ENCODE measurements around the gene DHRS12. TPM values are rescaled to one million over a fixed set of nuclear protein-coding genes. Genes with fewer than 3 reads are reported as not detected.

DHRS12 gene
- total RNA-seq, 1 experiment from 2014 or later: 14.1 TPM

DNA sequence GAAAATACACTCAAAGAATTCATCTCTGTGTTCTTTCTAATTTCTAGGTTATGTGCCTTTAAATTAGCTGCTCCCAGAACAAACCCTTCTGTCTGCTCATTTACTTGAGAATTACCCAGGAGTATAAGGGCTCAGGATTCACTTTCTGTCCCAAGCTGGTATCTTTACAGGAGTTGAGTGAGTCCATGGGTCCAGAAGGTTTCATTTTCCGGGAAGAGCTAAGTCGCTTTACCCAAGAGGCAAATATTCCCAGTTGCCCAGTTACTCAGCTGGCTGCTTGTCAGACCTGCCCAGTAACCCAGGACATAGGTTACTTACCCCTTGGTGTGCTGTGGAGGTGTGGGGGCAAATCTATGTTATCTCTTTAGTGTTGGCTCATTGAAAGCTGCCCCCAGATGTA lies 47.3 kb downstream of the DHRS12 start:
- ChIA-PET CTCF (no interaction called here), POLR2A (interaction anchor here (0.6 kb wide), 1 partner anchor 896 kb away, joined by 3 read pairs; the partner anchor contains the start of gene SUGT1)
- no peaks in the 10 kb centered on the region for H3K4me1 Mint-ChIP-seq (ENCODE audit: low read depth, unreplicated experiment)
- Histone ChIP-seq H3K9me3 (no peaks in the 10 kb centered on the region), H3K4me3 (ENCODE audit: low read depth, low read length) (no peak overlapping the region), H3K4me1 (no peaks in the 10 kb centered on the region), H3K36me3 (ENCODE audit: control insufficient read depth, insufficient read depth, low read length) (no peaks in the 10 kb centered on the region), H3K27me3 (replicated peaks; ENCODE audit: control insufficient read depth, insufficient read depth, low read length) (no peaks in the 10 kb centered on the region)
- no peaks in the 10 kb centered on the region for H3K27me3 Mint-ChIP-seq (ENCODE audit: insufficient read depth, unreplicated experiment)
- peaks cover 6% of the 10 kb centered on the region for H3K36me3 Mint-ChIP-seq (ENCODE audit: insufficient read depth, unreplicated experiment)
- DNase-seq: no peak
- H3K4me3 Mint-ChIP-seq (ENCODE audit: unreplicated experiment): no peak overlapping the region
- no peak overlapping the region for H3K27ac Mint-ChIP-seq (ENCODE audit: unreplicated experiment)
- intact Hi-C loops (cut with micrococcal nuclease; ENCODE audit: unreplicated experiment): no loop called here
- no TSS peak for BruUV-seq (replicated peaks)
- H3K9me3 Mint-ChIP-seq (ENCODE audit: unreplicated experiment): no peaks in the 10 kb centered on the region
- no peak for TF ChIP-seq CTCF (IDR thresholded peaks at IDR 0.05; ENCODE audit: insufficient read depth in 1 of 2, low read depth in 1 of 2, low read length in 1 of 2, severe bottlenecking in 1 of 2, unreplicated experiment in 1 of 2)

- Mint-ChIP-seq H3K9me3 (ENCODE audit: unreplicated experiment) (peaks cover 16% of the 10 kb centered on the region), H3K27me3 (ENCODE audit: insufficient read depth, unreplicated experiment) (no peaks in the 10 kb centered on the region), H3K4me1 (ENCODE audit: low read depth, unreplicated experiment) (no peaks in the 10 kb centered on the region), H3K36me3 (ENCODE audit: insufficient read depth, unreplicated experiment) (peaks cover 6% of the 10 kb centered on the region), H3K4me3 (ENCODE audit: unreplicated experiment) (no peak overlapping the region), H3K27ac (ENCODE audit: unreplicated experiment) (no peak overlapping the region)
- Histone ChIP-seq H3K27me3 (replicated peaks; ENCODE audit: control insufficient read depth, insufficient read depth, low read length) (no peaks in the 10 kb centered on the region), H3K9me3 (peaks cover 10% of the 10 kb centered on the region), H3K4me1 (no peaks in the 10 kb centered on the region), H3K36me3 (ENCODE audit: control insufficient read depth, insufficient read depth, low read length) (0 out of 2 replicates have a peak, but pooled peaks cover 1% of the 10 kb centered on the region), H3K4me3 (ENCODE audit: low read depth, low read length) (no peak overlapping the region)
- ChIA-PET POLR2A (no interaction called here), CTCF (no interaction called here)
- no peak for DNase-seq
- no peak for TF ChIP-seq CTCF (IDR thresholded peaks at IDR 0.05; ENCODE audit: insufficient read depth in 1 of 2, low read depth in 1 of 2, low read length in 1 of 2, severe bottlenecking in 1 of 2, unreplicated experiment in 1 of 2)
- BruUV-seq (replicated peaks): no TSS peak
- intact Hi-C loops (cut with micrococcal nuclease; ENCODE audit: unreplicated experiment): no loop called here
Measured at GRCh38 chr13:51747438-51748434, 56.2 kb downstream of the DHRS12 start.

DNA sequence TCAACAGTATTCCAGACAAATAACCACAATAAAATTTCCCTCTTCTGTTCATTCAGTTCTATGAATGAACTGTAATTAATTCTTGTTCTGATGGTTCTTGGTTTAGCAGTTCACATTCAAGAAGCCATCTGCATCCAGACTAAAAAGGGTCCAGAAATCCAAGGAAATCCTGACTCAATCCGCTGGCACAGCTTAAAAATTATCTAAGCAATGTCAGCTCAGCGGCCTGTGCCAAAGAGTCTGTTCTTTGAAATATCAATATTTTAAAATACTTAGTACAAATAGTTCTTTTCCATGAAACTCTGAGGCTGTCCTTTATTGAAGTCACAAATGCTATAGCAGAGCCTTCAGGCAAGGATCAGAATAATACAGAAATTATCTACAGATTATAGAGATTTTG lies 57.2 kb downstream of the DHRS12 start:
- intact Hi-C loops (cut with micrococcal nuclease; ENCODE audit: unreplicated experiment): no loop called here
- BruUV-seq (replicated peaks): no TSS peak
- Mint-ChIP-seq H3K36me3 (ENCODE audit: insufficient read depth, unreplicated experiment) (peaks cover 6% of the 10 kb centered on the region), H3K27me3 (ENCODE audit: insufficient read depth, unreplicated experiment) (no peaks in the 10 kb centered on the region), H3K27ac (ENCODE audit: unreplicated experiment) (no peak overlapping the region), H3K9me3 (ENCODE audit: unreplicated experiment) (peaks cover 16% of the 10 kb centered on the region), H3K4me1 (ENCODE audit: low read depth, unreplicated experiment) (no peaks in the 10 kb centered on the region), H3K4me3 (ENCODE audit: unreplicated experiment) (no peak overlapping the region)
- CTCF ChIA-PET: no interaction called here
- Histone ChIP-seq H3K9me3 (peaks cover 10% of the 10 kb centered on the region), H3K4me1 (no peaks in the 10 kb centered on the region), H3K27me3 (replicated peaks; ENCODE audit: control insufficient read depth, insufficient read depth, low read length) (no peaks in the 10 kb centered on the region), H3K36me3 (ENCODE audit: control insufficient read depth, insufficient read depth, low read length) (0 out of 2 replicates have a peak, but pooled peaks cover 1% of the 10 kb centered on the region), H3K4me3 (ENCODE audit: low read depth, low read length) (no peak overlapping the region)
- no peak for TF ChIP-seq CTCF (IDR thresholded peaks at IDR 0.05; ENCODE audit: insufficient read depth in 1 of 2, low read depth in 1 of 2, low read length in 1 of 2, severe bottlenecking in 1 of 2, unreplicated experiment in 1 of 2)
- DNase-seq: no peak
- POLR2A ChIA-PET: no interaction called here

Measured in Caco-2 (cell line).